Mesenchymal stem cell (in vitro differentiated cells and primary cell): Measurements from ENCODE around the gene CDSN.
"Not testable (repeated sequence)": the region's sequence is repeated elsewhere in the genome, so short reads cannot be mapped to it uniquely, and the experiment has no call there.

ENCODE experiments used
- DNase-seq: peaks from one replicate; pipeline ENCODE4 v3.0.0-alpha.2; 2013
- H2AFZ ChIP-seq: one replicate; pipeline ENCODE4 v1.6.1; 2013; ENCODE audit warnings: low read depth, mild to moderate bottlenecking, control low read depth, inconsistent platforms, low read length, moderate library complexity
- H2AK5ac ChIP-seq: 2 replicates; pipeline ENCODE4 v1.6.1; 2013; ENCODE audit warnings: low read length, moderate library complexity, mild to moderate bottlenecking, inconsistent platforms; ENCODE audit not compliant: severe bottlenecking
- H2BK120ac ChIP-seq: one replicate; pipeline ENCODE4 v1.6.1; 2013; ENCODE audit warnings: low read depth, mild to moderate bottlenecking, inconsistent platforms, low read length, moderate library complexity
- H2BK12ac ChIP-seq, 2 experiments: one replicate each; pipeline ENCODE4 v1.6.1; 2013; ENCODE audit warnings: inconsistent platforms in 2 of 2, low read length in 2 of 2, mild to moderate bottlenecking in 2 of 2, moderate library complexity in 2 of 2, control low read depth in 1 of 2
- H2BK15ac ChIP-seq: one replicate; pipeline ENCODE4 v1.6.1; 2013; ENCODE audit warnings: mild to moderate bottlenecking, low read depth, inconsistent platforms; ENCODE audit not compliant: poor library complexity, severe bottlenecking
- H2BK5ac ChIP-seq: 2 replicates; pipeline ENCODE4 v1.6.1; 2013; ENCODE audit warnings: low read depth, mild to moderate bottlenecking, low read length, control low read depth, inconsistent platforms; ENCODE audit not compliant: poor library complexity, severe bottlenecking
- H3K14ac ChIP-seq, 2 experiments: one replicate each; pipeline ENCODE4 v1.6.1; 2013; ENCODE audit warnings: inconsistent platforms in 2 of 2, low read length in 2 of 2, control low read depth in 1 of 2, mild to moderate bottlenecking in 1 of 2, moderate library complexity in 1 of 2
- H3K18ac ChIP-seq, 2 experiments: one replicate each; pipeline ENCODE4 v1.6.1; 2013; ENCODE audit warnings: inconsistent platforms in 2 of 2, low read length in 2 of 2, control low read depth in 1 of 2, low read depth in 1 of 2, mild to moderate bottlenecking in 1 of 2
- H3K23ac ChIP-seq, 2 experiments: one replicate each; pipeline ENCODE4 v1.6.1; 2013; ENCODE audit warnings: inconsistent platforms in 2 of 2, low read length in 2 of 2, mild to moderate bottlenecking in 2 of 2, moderate library complexity in 2 of 2, control low read depth in 1 of 2
- H3K27ac ChIP-seq: 2 replicates; pipeline ENCODE4 v1.5.1; 2013; ENCODE audit warnings: mild to moderate bottlenecking, moderate library complexity, low read length, control low read depth, inconsistent platforms; ENCODE audit not compliant: poor library complexity, severe bottlenecking
- H3K27me3 ChIP-seq, 2 experiments: 2 replicates each; pipeline versions ENCODE4 v1.6.1 to v1.7.0; 2013; ENCODE audit warnings: low read length in 2 of 2, mild to moderate bottlenecking in 2 of 2, moderate library complexity in 2 of 2, control low read depth in 1 of 2, inconsistent platforms in 1 of 2; ENCODE audit not compliant: control insufficient read depth in 1 of 2, insufficient read depth in 1 of 2
- H3K36me3 ChIP-seq, 2 experiments: 2 replicates each; pipeline versions ENCODE4 v1.6.1 to v1.7.0; 2013; ENCODE audit warnings: low read length in 2 of 2, control low read depth in 1 of 2, inconsistent platforms in 1 of 2, low read depth in 1 of 2, mild to moderate bottlenecking in 1 of 2; ENCODE audit not compliant: insufficient read depth in 2 of 2, control insufficient read depth in 1 of 2
- H3K4ac ChIP-seq, 2 experiments: one replicate each; pipeline ENCODE4 v1.6.1; 2013; ENCODE audit warnings: inconsistent platforms in 2 of 2, low read length in 2 of 2, mild to moderate bottlenecking in 2 of 2, moderate library complexity in 2 of 2, control low read depth in 1 of 2, low read depth in 1 of 2
- H3K4me1 ChIP-seq: 2 replicates; pipeline ENCODE4 v1.6.1; 2013; ENCODE audit warnings: low read depth, low read length, control low read depth; ENCODE audit not compliant: control insufficient read depth, insufficient read depth
- H3K4me2 ChIP-seq: 2 replicates; pipeline ENCODE4 v1.6.1; 2013; ENCODE audit warnings: low read length, mild to moderate bottlenecking, inconsistent platforms; ENCODE audit not compliant: poor library complexity, severe bottlenecking
- H3K4me3 ChIP-seq, 2 experiments: 2 replicates each; pipeline versions ENCODE4 v1.5.1 to v1.7.0; 2013; ENCODE audit warnings: low read length in 2 of 2, mild to moderate bottlenecking in 2 of 2, control low read depth in 1 of 2, low read depth in 1 of 2; ENCODE audit not compliant: insufficient read depth in 1 of 2
- H3K79me1 ChIP-seq: replicated peaks from 2 replicates; pipeline ENCODE4 v1.6.1; 2013; ENCODE audit warnings: mild to moderate bottlenecking, control low read depth, low read length, inconsistent platforms; ENCODE audit not compliant: poor library complexity, severe bottlenecking
- H3K9ac ChIP-seq: 2 replicates; pipeline ENCODE4 v1.7.0; 2013; ENCODE audit warnings: mild to moderate bottlenecking, low read length, moderate library complexity
- H3K9me3 ChIP-seq: 2 replicates; pipeline ENCODE4 v1.7.0; 2013; ENCODE audit warnings: mild to moderate bottlenecking, low read length; ENCODE audit not compliant: control insufficient read depth
- H4K8ac ChIP-seq: one replicate; pipeline ENCODE4 v1.6.1; 2013; ENCODE audit warnings: inconsistent platforms, mild to moderate bottlenecking, low read length, moderate library complexity
- H4K91ac ChIP-seq: one replicate; pipeline ENCODE4 v1.6.1; 2013; ENCODE audit warnings: mild to moderate bottlenecking, low read length, inconsistent platforms
- WGBS: methylation state at CpG from one replicate; pipeline ENCODE4 v1.1.7; 2013; ENCODE audit warnings: mixed read lengths; 5-methylcytosine and 5-hydroxymethylcytosine counted together

The CDSN gene

GRCh38 chr6:31074401-31074800 lies 45.8 kb downstream of the CDSN start:
- 88% methylated on average over 2 of the region's 4 CpGs for WGBS
- H3K79me1 ChIP-seq: no peaks in the 10 kb centered on the region
- no peak overlapping the region for H3K4ac ChIP-seq
- H3K14ac ChIP-seq: no peak overlapping the region
- no peak overlapping the region for H3K23ac ChIP-seq
- H3K18ac ChIP-seq: no peak overlapping the region
- no peak for DNase-seq
- H3K4me3 ChIP-seq: no peak overlapping the region
- H2BK5ac ChIP-seq: no peak overlapping the region
- H3K4me2 ChIP-seq: no peak overlapping the region
- no peak overlapping the region for H4K8ac ChIP-seq
- H4K91ac ChIP-seq: peak overlapping the region; percentile 52
- H2BK12ac ChIP-seq: no peak overlapping the region
- no peaks in the 10 kb centered on the region for H3K27me3 ChIP-seq
- peaks cover 8% of the 10 kb centered on the region for H3K4me1 ChIP-seq
- H2BK120ac ChIP-seq: no peak overlapping the region
- H3K9me3 ChIP-seq: no peaks in the 10 kb centered on the region
- H2BK15ac ChIP-seq: no peak overlapping the region
- H2AFZ ChIP-seq: no peak overlapping the region
- no peaks in the 10 kb centered on the region for H3K36me3 ChIP-seq
- H2AK5ac ChIP-seq: no peak overlapping the region
- H3K9ac ChIP-seq: no peak overlapping the region
- H3K27ac ChIP-seq: no peak overlapping the region

- H3K4me2 ChIP-seq: no peak overlapping the region
- no peak overlapping the region for H3K14ac ChIP-seq
- no peak overlapping the region for H4K8ac ChIP-seq
- H2AFZ ChIP-seq: no peak overlapping the region
- no peak overlapping the region for H3K18ac ChIP-seq
- H3K4ac ChIP-seq: no peak overlapping the region
- no peak overlapping the region for H2BK15ac ChIP-seq
- no peaks in the 10 kb centered on the region for H3K36me3 ChIP-seq
- no peaks in the 10 kb centered on the region for H3K9me3 ChIP-seq
- H4K91ac ChIP-seq: no peak overlapping the region
- H3K4me1 ChIP-seq: peaks cover 10% of the 10 kb centered on the region
- 19% methylated on average over 6 of the region's 6 CpGs for WGBS
- peaks cover 0 to 5% of the 10 kb centered on the region in 2 experiments for H3K27me3 ChIP-seq
- no peak overlapping the region for H2AK5ac ChIP-seq
- H2BK5ac ChIP-seq: no peak overlapping the region
- H3K79me1 ChIP-seq: no peaks in the 10 kb centered on the region
- H2BK12ac ChIP-seq: no peak overlapping the region
- H3K23ac ChIP-seq: no peak overlapping the region
- no peak overlapping the region for H3K27ac ChIP-seq
- H3K9ac ChIP-seq: no peak overlapping the region
- no peak overlapping the region for H3K4me3 ChIP-seq
- H2BK120ac ChIP-seq: no peak overlapping the region
- DNase-seq: peak; percentile 83
Measured at GRCh38 chr6:31070711-31071197, 49.5 kb downstream of the CDSN start.

DNA sequence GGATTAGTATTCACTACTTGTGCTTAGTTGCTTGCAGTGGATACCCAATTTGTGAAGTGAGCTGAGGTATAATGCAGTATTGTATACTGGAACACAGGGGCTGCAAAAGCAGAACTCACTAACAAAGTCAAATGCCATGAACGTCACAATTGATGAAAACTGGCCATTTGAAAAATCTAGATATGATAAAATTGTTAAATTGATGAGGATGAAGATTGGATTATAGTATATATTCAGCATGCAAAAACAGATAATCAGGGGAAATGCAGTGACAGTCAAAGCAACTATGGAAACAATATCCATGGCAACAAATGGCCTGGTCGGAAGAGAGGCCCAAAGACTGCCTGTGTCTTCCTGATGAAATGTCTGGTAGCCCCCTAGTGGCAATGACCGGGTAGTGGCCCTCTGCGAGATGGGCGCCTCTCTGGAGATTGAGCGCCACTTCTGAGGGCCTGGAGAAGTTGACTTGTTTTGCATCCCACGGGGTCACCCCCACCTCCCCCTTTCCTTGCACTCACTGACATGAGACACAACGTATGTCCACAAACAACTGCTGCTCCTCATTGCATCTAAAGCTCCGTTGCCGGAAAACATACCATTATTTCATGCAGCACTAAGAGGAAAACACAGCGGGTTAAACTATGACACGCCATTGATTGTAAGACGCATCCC lies 51.4 kb downstream of the CDSN start:
- Histone ChIP-seq H2BK12ac (no peak overlapping the region), H2BK5ac (no peak overlapping the region), H3K79me1 (no peaks in the 10 kb centered on the region), H2BK120ac (no peak overlapping the region), H3K14ac (no peak overlapping the region), H3K18ac (no peak overlapping the region), H3K4me3 (no peak overlapping the region), H2AK5ac (no peak overlapping the region), H3K4me1 (peaks cover 10% of the 10 kb centered on the region), H3K9me3 (no peaks in the 10 kb centered on the region), H4K91ac (no peak overlapping the region), H3K9ac (no peak overlapping the region), H3K23ac (no peak overlapping the region), H3K27me3 (peaks cover 0 to 13% of the 10 kb centered on the region in 2 experiments), H4K8ac (no peak overlapping the region), H3K4me2 (no peak overlapping the region), H2BK15ac (no peak overlapping the region), H3K27ac (no peak overlapping the region), H2AFZ (no peak overlapping the region), H3K4ac (no peak overlapping the region), H3K36me3 (no peaks in the 10 kb centered on the region)
- peak; percentile 86 for DNase-seq
- 28% methylated on average over 10 of the region's 13 CpGs for WGBS

DNA sequence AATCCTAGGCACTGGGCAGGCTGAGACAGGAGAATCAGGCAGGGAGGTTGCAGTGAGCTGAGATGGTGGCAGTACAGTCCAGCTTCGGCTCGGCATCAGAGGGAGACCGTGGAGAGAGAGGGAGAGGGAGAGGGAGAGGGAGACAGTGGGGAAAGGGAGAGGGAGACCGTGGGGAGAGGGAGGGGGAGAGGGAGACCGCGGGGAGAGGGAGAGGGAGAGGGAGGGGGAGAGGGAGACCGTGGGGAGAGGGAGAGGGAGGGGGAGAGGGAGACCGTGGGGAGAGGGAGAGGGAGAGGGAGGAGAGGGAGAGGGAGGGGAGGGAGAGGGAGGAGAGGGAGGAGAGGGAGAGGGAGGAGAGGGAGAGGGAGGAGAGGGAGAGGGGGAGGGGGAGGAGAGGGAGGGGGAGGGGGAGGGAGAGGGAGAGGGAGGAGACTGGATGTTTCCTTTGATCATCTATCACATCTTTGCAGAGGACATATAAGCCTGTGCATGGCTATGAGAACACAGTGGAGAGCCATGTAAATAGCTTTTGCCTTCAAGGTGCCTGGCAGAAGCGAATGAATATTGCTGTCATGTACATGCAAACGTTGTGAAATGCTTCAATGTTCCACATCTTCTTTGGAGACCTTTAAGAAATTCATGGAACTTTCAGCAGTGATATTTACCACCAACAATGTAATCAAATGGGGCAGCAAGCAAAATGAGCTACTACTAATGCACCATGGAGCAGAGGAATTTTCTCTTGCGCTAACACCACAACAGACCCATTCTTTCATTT lies 52.2 kb downstream of the CDSN start:
- not testable (repeated sequence) for H3K4me3 ChIP-seq, H3K4ac ChIP-seq, H3K79me1 ChIP-seq, H4K91ac ChIP-seq, H3K9ac ChIP-seq, H3K27ac ChIP-seq, H2BK12ac ChIP-seq, H2AFZ ChIP-seq, H2BK120ac ChIP-seq, DNase-seq, H3K9me3 ChIP-seq, H2BK5ac ChIP-seq, H3K4me1 ChIP-seq, H2BK15ac ChIP-seq, H2AK5ac ChIP-seq, H3K4me2 ChIP-seq, H3K23ac ChIP-seq, H4K8ac ChIP-seq, H3K14ac ChIP-seq, H3K36me3 ChIP-seq, H3K18ac ChIP-seq
- peaks cover 0 to 19% of the 10 kb centered on the region in 2 experiments for H3K27me3 ChIP-seq
- WGBS: 95% methylated on average over 4 of the region's 11 CpGs
